RWPE1 (cell line): ENCODE measurements around the gene ZNF318.
"Not testable (repeated sequence)": the region's sequence is repeated elsewhere in the genome, so short reads cannot be mapped to it uniquely, and the experiment has no call there.

Source experiments
- CTCF ChIA-PET: fragments of 350-600 bp; sonication (Branson Sonifier 250); formaldehyde crosslinking; extraction: SDS; loops from one replicate; lab custom pipeline; 2021; lab: Yijun Ruan, JAX
- POLR2A ChIA-PET: fragments of 400-600 bp; formaldehyde crosslinking; extraction: SDS; loops from one replicate; lab custom pipeline; 2020; ENCODE audit warnings: antibody characterized with exemption; ENCODE audit not compliant: low non-redundant PET; lab: Yijun Ruan, JAX
- DNase-seq: peaks from one replicate; pipeline ENCODE4 v3.0.0; 2012; ENCODE audit warnings: low spot score
- H3K27ac ChIP-seq: fragments of 450-650 bp; 2 replicates; pipeline ENCODE4 v1.5.1; 2017
- TF ChIP-seq, protein P1 (sequence below): fragments of 450-650 bp; conservative IDR thresholded peaks from 2 replicates; pipeline ENCODE4 v1.5.1; 2017; ENCODE audit warnings: low read depth, mild to moderate bottlenecking

ZNF318 gene

DNA sequence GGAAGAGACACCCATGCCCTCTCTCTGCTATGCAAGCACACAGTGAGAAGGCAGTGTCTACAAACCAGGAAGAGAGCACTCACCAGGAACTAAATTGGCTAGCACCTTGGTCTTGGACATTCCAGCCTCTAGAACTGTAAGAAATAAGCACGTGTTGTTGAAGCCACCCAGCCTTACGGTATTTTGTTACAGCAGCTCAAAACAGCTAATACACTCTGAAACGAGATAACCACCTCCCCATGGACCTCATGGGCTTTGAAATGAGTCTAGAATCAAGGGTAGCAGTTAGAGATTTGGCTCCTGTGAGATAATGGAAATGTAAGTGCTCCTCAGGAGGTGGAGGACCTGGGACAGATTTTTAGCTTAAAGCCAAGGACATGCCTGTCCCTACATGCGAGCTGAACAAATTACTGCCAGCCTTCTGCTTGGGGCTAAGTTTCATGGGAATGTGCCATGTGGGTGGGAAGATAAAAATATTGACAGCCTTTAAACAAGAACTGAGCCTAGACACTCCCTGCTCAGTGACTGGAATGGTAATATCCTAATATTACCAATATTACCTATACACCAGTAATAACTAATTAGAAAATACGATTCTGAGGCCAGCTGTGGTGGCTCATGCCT lies 3.9 kb upstream of the ZNF318 start:
- POLR2A ChIA-PET: no interaction called here
- TF ChIP-seq, protein P1, sequence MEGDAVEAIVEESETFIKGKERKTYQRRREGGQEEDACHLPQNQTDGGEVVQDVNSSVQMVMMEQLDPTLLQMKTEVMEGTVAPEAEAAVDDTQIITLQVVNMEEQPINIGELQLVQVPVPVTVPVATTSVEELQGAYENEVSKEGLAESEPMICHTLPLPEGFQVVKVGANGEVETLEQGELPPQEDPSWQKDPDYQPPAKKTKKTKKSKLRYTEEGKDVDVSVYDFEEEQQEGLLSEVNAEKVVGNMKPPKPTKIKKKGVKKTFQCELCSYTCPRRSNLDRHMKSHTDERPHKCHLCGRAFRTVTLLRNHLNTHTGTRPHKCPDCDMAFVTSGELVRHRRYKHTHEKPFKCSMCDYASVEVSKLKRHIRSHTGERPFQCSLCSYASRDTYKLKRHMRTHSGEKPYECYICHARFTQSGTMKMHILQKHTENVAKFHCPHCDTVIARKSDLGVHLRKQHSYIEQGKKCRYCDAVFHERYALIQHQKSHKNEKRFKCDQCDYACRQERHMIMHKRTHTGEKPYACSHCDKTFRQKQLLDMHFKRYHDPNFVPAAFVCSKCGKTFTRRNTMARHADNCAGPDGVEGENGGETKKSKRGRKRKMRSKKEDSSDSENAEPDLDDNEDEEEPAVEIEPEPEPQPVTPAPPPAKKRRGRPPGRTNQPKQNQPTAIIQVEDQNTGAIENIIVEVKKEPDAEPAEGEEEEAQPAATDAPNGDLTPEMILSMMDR: no peak
- H3K27ac ChIP-seq: no peak overlapping the region
- CTCF ChIA-PET: interaction anchor here (1.0 kb wide), 1 partner anchor 81 kb away, joined by 3 read pairs; no protein-coding TSS in a partner anchor
- no peak for DNase-seq

DNA sequence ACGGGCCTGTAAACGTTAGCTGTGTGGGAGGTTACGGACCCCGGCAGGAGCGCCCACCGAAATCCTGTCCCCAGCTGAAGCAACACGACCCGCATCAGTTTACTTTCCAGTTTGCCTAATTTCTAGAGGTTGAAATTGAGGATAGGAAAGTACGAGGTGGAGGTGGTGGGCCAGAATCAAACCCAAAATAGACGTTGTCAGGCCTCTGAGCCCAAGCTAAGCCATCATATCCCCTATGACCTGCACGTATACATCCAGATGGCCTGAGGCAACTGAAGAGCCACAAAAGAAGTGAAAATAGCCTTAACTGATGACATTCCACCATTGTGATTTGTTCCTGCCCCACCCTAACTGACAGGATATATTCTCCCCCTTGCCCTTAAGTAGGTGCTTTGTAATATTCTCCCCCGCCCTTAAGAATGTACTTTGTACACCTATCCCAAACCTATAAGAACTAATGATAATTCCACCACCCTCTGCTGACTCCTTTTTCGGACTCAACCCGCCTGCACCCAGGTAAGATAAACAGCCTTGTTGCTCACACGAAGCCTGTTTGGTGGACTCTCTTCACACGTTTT lies 645 bp upstream of the ZNF318 start:
- CTCF ChIA-PET: interaction anchor here (0.7 to 2.0 kb wide), 3 partner anchors 28 to 1194 kb away, joined by 3 to 5 read pairs (median 3); no protein-coding TSS in a partner anchor
- H3K27ac ChIP-seq: peak overlapping the region; percentile 89
- POLR2A ChIA-PET: interaction anchor here (0.7 kb wide), 1 partner anchor 126 kb away, joined by 3 read pairs; no protein-coding TSS in a partner anchor

DNA sequence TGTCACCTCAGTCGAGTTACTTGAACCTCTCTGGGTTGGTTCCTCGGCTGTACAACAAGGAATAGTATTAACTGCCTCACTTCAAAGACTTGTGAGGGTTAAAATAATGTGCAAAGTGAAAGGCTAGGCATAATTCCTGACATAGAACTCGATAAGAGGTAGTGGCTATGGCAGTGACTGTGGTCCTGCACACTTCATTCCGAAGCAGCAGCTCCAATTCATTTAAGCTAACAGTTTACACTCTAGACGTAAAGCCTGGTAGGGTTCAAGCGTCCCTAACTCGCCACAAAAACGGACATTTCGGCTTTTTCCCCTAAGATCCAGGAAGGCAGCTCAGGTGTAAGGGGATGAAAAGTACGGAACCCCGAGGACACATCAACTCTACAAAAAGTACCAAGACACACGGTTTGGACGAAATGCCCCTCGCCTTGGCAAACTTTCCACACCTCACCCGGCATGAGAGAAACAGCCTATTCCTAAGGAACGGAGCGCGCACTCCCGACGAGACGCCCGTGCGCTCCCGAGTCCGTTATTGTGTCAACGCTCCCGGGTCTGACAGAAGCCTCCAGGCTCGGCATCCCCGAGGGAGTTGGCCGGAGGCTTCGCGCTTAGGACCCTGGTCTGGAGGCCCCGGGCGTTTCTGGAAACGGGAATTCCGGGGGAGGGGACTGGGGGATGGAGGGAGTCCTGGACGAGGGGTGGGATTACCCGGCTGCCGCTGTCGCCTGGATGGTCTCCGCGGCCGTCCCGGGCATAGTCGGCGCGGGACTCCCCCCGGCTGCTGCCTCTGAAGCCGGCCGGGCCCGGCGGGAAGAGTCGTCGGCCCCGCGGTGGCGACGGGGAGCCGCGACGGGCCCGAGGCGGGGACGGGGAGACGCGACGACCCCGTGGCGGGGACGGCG lies 937 bp downstream of the ZNF318 start:
- peak overlapping the region; percentile 89 for H3K27ac ChIP-seq
- ChIA-PET POLR2A (no interaction called here), CTCF (interaction anchor here (0.9 to 2.0 kb wide), 3 partner anchors 8 to 128 kb away, joined by 3 to 5 read pairs (median 3); no protein-coding TSS in a partner anchor)
- TF ChIP-seq, protein P1: no peak
- peak; percentile 51 for DNase-seq

More for the DNA sequence above, 645 bp upstream of the ZNF318 start:
- not testable (repeated sequence) for DNase-seq

DNA sequence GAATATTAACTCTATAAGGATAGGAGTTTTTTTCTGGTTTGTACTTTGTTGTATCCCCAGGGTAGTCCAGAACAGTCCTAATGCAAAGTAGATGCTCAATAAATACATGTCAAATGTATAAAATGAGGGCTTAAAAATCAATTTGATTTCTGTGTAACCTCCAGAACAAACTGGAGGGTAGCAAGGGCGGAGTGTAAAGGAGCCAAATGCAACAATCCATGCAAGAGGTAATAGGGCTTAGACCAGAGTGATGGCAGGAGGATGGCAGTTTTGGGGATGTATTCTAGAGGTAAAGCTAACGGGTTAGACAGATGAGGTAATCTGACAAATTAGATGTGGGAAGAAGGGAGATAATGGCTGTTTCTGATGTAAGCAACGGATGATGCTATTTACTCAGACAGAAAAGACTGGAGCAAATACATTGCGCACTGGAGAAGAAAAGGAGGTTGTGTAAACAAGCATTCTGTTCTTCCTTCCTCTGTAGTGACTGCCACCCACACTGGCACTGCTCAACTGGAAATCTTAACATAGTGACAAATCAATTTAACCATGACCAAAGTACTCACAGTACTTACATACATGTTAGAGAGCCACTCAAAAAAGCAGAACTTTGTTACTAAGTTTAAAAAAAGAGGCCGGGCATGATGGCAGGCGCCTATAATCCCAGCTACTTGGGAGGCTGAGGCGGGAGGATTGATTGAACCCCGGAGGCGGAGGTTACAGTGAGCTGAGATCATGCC lies 2.0 kb downstream of the ZNF318 start:
- DNase-seq: no peak
- POLR2A ChIA-PET: no interaction called here
- CTCF ChIA-PET: no interaction called here
- no peak overlapping the region for H3K27ac ChIP-seq
- TF ChIP-seq, protein P1: no peak

DNA sequence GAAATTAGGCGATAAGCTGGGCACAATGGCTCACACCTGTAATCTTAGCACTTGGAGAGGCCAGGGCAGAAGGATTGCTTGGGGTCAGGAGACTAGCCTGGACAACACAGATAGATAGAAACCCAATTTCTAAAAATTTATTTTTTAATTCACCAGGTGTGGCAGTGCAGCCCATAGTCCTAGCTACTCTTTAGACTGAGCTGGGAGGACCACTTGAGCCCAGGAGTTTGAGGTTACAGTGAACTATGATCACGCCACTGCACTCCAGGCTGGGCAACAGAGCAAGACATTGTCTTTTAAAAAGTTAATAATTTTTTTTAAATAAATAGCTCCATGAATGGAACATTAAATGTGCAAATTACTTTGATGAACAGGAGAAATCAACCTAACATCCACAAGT lies 8.2 kb downstream of the ZNF318 start:
- no peak overlapping the region for H3K27ac ChIP-seq
- DNase-seq: no peak
- ChIA-PET POLR2A (interaction anchor here (0.7 kb wide), 1 partner anchor 73 kb away, joined by 3 read pairs; no protein-coding TSS in a partner anchor), CTCF (interaction anchor here (0.7 kb wide), 2 partner anchors 15 to 26 kb away, joined by 3 read pairs; no protein-coding TSS in a partner anchor)
- TF ChIP-seq, protein P1: no peak

DNA sequence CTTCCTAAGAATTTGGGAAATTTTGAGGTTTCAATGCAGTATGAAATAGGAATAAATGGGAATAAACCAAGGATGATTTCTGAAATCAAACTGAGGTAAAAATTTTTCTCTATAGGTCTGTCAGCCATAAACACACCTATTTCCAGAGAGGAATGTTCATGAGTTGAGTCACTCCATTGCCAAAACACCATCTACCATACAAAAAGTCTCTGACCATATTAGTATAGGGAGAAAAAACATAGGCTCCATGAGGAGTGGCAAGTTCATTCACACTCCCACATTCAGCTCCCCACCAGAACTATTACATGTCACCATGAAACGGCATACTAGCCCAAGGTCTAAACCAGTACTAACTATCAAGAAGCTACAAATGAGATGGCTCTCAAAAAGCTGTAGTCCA lies 9.6 kb downstream of the ZNF318 start:
- CTCF ChIA-PET: interaction anchor here (0.7 kb wide), 1 partner anchor 9 kb away, joined by 3 read pairs; no protein-coding TSS in a partner anchor
- DNase-seq: peak; percentile 28
- POLR2A ChIA-PET: no interaction called here
- TF ChIP-seq, protein P1: no peak
- H3K27ac ChIP-seq: no peak overlapping the region
